Stimulated activated CD4-positive, alpha-beta T cell treated with anti-CD3 and anti-CD28 coated beads, Interleukin-15, amount 100 ng/mL, for 48 hours (primary cell): Measurements from ENCODE around the gene DMBX1.

Source experiments
- DNase-seq, 2 donors: peaks; one replicate each; pipeline ENCODE4 v3.0.0-alpha.2; 2020; ENCODE audit warnings: low read depth in 2 of 2

The DMBX1 gene

DNA sequence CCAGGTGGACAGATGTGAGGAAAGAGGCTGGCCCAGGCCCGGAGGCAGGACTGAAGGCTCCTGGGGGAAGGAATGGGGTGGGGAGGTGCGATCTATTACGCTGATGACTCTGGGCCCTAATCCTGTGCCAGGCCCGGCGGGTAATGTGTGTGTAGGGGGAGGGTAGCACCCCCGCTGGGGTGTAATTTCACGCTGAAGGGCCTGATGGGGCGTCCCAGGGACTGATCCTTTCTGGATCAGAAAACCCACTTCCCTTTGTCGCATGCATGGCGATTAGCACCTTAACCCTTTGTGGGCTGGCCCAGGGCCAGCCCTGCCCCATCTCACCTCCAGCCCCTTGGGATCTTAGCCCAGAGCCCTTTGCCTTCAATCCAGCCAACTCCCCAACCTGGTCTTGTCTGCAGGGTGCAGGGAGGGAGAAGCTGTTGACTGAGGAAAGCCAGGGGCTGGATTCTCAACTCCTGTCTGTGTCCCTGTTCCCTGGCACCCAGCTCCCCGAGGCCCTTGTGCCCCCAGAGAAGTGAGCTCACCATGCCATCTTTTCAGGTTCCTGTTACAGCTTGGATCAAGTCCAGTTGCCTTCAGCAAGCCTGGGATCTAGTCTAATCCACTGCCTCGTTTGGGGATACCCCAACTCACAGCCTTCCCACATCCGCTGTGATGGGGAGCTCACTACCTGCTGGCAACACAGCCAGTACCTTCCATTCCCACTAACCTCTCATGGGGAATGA, 35.8 kb downstream of the DMBX1 start:
- DNase-seq: no peak

DNA sequence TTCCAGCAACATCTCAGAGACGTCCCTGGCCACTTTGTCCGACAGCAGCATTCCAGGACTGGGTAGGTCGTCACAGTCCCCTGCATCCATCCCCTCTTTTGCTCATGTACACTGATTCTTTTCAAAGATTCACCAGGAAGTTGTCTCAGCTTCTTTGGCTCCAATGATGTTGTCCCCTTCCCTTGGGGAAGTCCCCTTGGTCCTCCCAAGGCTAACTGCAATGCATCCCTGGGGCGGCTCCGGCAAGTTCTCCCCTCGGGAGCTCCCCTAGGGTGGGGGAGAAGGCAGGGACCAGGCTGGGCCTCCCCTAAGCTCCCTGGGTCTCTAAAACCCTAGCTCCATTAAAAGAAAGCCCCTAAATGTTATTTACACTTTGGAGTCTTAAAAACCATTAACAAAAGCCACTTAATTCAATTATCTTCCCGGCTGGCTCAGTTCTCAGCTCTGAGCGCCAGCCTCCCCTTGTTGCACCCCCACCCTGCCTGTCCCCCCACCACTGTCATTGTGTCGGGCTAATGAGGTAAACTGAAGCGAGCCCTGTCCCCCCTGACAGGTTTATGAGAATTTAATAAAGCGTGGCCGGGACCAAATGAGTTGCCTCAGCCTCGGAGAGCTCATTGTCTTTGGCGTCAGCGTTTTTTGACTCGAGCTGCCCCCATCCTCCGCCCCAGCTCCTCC, 36.5 kb downstream of the DMBX1 start:
- DNase-seq: no peak

DNA sequence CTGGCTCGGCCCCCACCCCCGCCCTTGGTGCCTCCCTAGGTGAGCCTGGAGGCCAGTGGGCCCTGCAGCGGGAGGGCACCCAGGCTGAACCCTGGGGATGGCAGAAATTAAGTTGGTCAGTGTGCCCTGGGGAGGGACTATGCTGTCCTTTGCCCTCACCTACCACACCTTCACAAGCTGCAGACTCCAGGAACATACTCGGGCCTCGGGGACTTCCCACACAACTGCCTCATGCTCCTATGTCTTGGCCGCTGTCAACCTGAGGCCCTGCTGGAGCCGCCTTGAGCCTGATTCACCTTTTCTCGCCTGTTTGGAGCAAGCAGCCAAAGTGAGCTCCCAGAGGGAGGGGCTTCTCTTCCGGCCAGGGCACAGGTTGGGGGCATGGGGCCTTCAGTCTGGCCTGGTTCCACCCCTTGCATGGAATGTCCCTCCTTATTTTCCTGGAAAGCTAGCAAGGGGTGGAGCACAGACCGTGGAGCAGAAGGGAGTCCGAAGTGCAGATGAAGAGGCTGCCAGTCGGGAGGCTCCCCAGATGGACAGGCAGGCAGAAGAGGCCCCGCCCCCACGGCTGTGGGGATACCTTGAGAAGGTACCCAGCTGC, 37.2 kb downstream of the DMBX1 start:
- no peak for DNase-seq

DNA sequence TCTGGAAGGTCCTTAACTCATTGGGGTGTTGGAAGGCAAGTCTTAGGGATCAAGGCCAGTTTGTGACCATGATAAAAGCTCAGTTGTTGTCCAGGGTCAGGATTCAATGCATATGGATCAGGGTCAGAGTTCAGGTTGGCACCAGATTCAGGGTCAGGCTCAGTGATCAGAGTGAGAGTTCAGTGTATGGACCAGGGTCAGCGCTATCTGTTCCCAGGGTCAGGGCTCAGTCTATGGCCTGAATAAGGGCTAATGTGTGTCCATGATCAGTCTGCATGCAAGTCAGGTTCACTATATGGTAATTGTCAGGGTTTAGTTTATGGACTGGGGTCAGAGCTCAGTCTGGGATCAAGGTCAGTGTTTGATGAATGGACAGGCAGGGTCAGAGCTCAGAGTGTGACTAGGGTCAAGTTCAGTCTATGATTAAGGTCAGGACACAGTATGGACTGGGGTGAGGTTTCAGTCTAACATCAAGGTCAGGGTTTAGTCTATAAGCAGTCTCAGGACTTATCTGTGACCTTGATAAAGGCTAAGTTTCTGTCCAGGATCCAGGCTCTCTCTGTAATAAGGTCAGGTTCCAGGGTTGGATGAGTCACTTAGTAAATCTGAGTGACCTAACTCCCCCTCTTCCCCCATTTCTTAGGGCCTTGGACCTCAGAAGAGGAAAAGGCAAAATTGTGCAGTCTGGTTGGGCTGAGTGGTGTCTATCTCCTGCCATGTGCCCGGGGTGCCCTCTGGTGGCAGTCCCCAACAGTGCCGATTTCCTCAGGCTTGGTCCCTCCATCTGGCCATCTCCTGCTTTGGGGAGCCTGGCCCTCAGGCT, 38.0 kb downstream of the DMBX1 start:
- peak; percentile 58 to 73 for DNase-seq

DNA sequence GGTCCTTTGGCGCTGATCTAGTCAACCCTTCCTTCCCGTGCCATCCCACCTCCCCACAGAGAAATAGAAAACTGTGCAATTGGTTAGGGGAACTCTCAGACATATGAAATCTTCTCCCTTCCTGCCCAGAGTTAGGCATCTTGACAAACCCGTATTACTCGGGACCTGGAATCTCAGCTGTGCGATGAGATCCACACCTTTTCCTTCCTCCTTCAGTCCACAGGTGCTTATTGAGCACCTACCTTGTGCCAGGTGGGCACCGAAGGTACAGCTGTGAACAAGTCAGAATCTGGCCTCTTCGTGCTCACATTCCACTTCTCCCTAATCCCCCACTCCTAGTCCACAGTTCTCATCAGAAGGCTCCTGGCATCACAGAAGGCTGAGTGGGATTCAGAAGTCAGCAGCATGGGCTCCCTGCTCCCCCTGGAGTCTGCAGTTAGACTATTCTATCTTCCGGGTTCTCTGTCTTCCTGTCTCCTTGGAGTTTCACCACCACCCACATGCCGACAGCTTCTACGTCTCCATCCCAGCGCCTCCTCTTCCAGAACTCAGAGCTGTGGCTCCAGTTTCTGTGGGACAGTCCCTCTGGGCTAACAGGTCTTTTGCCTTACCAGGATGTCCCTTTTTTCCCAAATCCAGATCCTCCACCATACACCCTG, 38.8 kb downstream of the DMBX1 start:
- no peak for DNase-seq

DNA sequence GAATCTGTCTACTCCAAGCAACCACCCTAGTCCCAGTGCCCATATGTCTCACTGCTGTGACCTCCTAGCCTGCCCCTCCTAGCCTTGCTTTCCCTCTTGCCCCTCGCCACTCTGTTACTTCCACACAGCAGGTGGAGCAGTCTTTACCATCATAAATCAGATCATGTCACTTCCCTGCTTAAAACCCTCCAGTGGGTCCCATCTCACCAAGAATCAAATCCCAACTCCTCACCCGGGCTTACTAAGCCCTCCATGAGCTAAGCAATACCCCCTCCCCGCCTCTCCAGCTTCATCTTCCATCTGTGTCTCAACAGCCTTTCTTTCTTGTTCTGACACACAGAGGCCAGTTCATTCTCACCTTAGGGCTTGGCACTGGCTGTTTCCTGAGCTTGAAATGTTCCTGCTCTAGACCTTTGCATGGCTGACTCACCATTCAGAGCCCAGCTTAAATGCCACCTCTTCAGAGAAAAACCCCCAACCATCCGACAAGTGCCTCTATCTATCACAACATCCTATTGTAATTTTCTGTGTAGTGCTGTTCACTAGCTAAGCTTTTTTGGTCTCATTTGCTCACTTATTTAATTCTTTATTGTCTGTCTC, 39.5 kb downstream of the DMBX1 start:
- DNase-seq: no peak

DNA sequence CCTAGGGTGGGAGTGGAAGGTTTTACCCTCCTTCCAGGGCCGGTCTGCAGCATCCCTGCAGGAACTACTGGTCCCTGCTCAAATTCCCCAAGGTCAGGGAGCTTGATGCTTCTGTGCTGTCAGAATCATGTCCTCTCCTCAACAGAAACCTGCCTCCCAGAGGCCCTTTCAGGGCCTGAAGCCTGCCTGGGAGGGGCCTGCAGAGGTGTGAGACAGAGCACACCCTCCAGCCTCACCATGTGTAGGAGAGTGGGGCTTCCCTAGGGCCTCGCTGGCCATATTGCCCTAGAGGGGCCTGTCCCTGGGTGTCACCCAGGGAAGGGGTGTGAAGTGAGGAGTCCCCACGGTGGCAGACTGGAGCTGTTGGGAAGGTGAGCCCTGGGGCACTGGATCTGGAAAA, 40.7 kb downstream of the DMBX1 start:
- no peak for DNase-seq

DNA sequence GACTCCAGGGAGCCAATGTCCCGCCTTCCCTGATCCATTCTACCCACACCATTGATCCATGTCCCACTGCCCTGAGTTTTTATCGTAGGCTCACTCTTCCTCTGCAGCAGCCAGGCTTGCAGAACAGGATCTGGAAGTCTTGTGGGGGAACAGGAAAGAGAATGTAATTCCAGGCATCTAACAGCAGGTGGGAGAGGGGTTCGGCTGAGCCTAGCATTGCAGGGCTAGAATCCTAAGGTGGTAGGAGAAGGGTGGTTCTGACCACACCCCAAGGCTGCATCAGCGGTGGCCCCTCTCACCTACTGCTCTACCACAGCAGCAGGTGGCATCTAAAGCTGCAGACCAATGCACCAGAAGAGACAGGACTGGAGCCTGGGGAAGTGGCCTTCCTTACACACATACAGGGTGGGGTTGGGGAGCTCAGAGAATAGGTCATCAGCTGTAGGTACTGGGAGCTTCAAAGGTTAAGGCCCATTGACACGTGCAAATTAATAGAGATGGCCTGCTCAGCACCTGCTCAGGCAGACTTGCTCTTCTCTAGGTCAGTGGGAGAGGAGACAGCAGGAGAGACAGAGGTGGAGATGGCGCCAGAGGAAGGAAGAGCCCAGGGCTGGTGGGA, 41.3 kb downstream of the DMBX1 start:
- no peak for DNase-seq

DNA sequence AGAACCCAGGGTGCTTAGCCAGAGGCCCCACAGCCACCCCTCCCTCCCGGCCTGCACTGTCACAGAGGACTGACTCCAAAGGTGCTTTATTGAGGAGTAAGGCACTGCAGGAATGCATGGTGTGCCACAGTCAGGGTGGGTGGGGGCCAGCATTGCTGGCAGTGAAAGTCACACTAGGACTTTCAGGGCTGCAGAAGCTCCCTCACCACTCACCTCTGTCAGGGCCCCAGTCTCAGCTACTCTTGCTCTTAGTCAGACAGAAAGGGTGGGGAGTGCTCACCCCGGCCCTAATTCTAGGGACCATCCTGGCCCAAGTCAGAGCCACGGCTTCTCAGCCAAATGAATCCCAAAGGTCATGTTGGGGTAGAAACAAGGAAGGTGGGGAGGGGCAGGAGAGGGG, 42.5 kb downstream of the DMBX1 start:
- no peak for DNase-seq

DNA sequence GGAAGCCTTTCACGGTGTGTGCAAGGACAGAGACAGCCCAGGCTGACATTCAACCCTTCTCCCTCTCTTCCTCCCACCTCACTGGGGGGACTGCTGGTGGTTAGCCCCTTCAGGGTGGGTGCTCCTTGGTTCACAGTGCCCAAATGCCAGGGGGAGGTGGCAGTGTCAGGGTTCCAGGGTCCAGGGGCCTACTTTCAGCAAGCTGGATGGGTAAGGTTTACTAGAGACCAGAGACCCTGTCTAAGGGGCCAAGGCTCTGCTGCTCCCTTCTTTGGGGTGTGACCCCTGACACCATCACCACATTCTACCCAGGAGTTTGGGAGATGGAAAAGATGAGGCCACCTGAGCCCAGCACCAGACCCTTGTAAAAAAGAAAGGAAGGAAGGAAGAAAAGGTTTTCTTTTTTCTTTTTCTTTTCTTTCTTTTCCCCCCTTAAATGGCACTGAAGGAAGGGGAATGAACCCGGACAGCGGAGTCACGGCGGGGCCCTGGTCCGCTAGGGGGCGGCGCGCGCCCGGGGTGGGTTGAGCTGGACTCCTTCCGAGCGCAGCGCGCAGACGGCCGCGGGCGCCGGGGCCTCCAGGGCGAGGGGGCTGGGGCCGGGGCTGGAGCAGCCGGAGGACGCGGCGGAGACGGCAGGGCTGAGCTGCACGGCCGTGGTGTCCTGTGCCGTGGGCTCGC, 43.0 kb downstream of the DMBX1 start:
- peak; percentile 24 to 53 for DNase-seq

DNA sequence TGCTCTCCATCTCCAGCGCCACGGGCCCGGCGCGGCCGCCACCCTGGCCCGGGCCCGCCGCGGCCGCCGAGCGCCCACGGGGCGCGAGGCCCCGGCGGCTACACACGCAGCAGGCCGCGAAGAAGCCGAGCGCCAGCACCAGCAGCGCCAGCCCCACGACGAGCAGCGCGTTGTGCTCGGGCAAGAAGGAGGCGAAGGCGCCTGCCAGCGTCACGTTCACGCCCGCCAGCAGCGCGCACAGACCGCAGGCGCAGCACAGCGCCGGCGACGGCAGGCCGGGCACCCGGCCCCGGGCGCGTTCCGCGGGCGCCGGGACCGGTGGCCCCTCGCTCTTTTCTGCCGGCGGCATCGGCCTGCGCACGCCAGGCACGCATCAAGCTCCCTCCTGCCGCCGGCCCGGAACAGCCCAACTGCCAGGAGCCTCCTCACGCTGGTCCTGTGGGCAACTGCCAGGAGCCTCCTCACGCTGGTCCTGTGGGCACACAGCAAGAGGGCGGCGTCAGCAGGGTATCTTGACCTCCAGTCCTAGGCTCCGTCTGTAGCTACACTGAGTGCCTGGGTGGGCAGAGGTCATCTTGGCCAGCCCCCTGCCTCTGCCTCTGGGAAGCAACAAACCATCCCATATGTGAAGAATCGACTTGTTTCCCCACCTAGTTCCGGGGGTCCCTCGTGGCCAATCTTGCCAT, 43.7 kb downstream of the DMBX1 start:
- DNase-seq: no peak

DNA sequence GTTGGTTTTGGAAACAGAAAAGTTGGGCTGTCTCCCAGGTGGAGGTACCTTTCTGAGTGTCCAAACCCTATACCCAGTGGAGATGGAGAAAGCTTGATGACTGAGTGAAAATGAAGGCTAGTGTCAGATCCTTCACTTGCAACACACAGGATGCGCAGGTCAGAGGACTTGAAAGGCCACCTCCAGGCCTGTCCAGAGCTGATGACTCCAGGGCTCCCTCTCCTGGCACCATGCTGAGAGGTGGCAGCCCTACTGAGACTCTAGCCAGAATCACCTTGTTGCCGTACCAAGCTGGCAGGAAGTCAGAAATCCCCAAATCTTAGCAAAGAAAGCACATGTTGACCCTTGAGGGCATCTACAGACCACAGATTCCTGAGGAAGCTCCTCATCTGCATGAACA, 45.4 kb downstream of the DMBX1 start:
- DNase-seq: no peak

DNA sequence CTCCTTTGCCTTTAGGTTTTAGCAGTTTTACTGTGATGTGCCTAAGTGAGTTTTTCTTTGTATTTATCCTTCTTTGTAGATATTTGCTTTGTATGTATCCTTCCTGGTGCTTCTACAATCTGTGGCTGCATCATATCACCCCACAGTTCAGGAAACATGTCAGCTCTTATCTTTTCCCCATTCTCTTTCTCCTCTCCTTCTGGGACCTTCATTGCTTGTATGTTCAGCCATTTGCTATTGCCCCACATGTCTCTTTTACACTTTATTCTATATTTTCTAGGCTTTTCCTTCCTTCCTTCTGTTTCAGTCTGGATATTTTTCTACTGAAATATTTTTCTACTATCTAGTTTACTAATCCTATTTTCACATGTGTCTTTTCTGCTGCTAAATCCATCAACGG, 46.9 kb downstream of the DMBX1 start:
- no peak for DNase-seq

DNA sequence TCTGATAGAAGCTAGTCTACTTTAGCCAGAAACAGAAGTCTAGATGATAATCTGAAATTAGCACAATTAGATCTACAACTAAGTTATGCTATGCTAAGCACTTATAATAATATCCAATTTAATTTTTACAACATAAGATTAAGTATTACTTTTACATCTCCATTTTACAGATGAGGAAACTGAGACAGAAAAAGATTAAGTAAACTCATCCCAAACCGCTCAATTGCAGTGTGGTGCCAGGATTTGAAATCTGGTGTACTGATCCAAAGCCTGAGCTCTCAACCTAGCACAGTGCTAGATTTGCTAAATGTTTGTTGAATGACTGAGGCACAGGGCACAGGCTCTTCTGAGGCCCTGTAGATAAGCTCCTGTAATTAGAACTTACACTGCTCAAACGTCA, 48.0 kb downstream of the DMBX1 start:
- no peak for DNase-seq

DNA sequence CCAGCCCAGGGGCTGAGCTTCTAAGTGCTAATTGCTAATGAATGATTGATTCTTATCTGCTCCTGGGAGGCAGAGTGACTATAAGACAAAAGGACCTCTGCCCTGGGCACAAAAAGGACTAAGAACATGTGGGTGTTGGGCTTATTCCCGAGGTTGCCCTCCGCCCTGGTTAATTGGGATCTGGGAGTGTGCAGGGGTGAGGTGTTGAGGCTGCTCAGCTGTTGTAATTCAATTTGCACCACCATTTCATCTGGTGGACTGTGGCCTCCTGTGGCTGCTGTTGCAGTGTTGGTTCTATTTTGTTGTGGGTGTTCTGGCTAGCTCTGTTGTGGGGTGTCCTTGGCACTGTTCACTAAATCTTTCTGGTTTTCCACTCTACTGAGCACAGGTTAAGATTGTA, 48.5 kb downstream of the DMBX1 start:
- DNase-seq: no peak
